H1 (cell line): ENCODE data around the gene SLC1A5. TPM values are rescaled to one million over a fixed set of nuclear protein-coding genes. Genes with fewer than 3 reads are reported as not detected.

Source experiments
- CTCF ChIA-PET: fragments of 300-600 bp; sonication (Branson Sonifier 250); formaldehyde crosslinking; loops from one replicate; lab custom pipeline; 2021; ENCODE audit not compliant: partially characterized antibody; lab: Charles Lee
- POLR2A ChIA-PET: fragments of 300-600 bp; sonication (Branson Sonifier 250); formaldehyde crosslinking; loops from one replicate; lab custom pipeline; 2021; ENCODE audit warnings: inconsistent platforms; ENCODE audit not compliant: partially characterized antibody; lab: Charles Lee
- DNase-seq, 2 experiments: peaks; one replicate each; pipeline versions ENCODE4 v3.0.0 to v3.0.0-alpha.2; 2010 to 2022; ENCODE audit warnings: low spot score in 2 of 2, low read depth in 1 of 2, mixed read lengths in 1 of 2
- FAIRE-seq: peaks from 2 replicates; lab custom pipeline; 2011; peaks lifted over from hg19 to GRCh38; lab: Jason Lieb, UNC
- H2AFZ ChIP-seq: 2 replicates; pipeline ENCODE4 v1.8.1; 2012; ENCODE audit warnings: low read length, inconsistent platforms
- H2AK5ac ChIP-seq: 2 replicates; pipeline ENCODE4 v1.6.1; 2013; ENCODE audit warnings: low read depth, low read length
- H2BK120ac ChIP-seq: replicated peaks from 2 replicates; pipeline ENCODE3; 2013; ENCODE audit warnings: low read depth, low read length, inconsistent platforms
- H2BK12ac ChIP-seq: 2 replicates; pipeline ENCODE4 v1.6.1; 2013; ENCODE audit warnings: low read depth, low read length
- H2BK15ac ChIP-seq: 2 replicates; pipeline ENCODE4 v1.6.1; 2013; ENCODE audit warnings: low read length
- H2BK20ac ChIP-seq: 2 replicates; pipeline ENCODE4 v1.6.1; 2013; ENCODE audit warnings: low read length
- H2BK5ac ChIP-seq: 2 replicates; pipeline ENCODE4 v1.6.1; 2013; ENCODE audit warnings: low read depth, low read length
- H3K14ac ChIP-seq: 2 replicates; pipeline ENCODE4 v1.6.1; 2013; ENCODE audit warnings: inconsistent platforms; ENCODE audit not compliant: insufficient read length
- H3K18ac ChIP-seq: 2 replicates; pipeline ENCODE4 v1.6.1; 2013; ENCODE audit warnings: low read length; ENCODE audit errors: extremely low read depth
- H3K23ac ChIP-seq: 2 replicates; pipeline ENCODE4 v1.6.1; 2013; ENCODE audit warnings: inconsistent platforms; ENCODE audit not compliant: insufficient read length
- H3K23me2 ChIP-seq: 2 replicates; pipeline ENCODE4 v1.6.1; 2013; ENCODE audit warnings: low read depth, low read length
- H3K27ac ChIP-seq: 2 replicates; pipeline ENCODE4 v1.6.1; 2011; ENCODE audit warnings: low read depth, low read length, inconsistent platforms
- H3K27me3 ChIP-seq, 4 experiments: replicated peaks in 1 of 4; 1 replicate in 1 of 4; 2 replicates in 3 of 4; pipeline versions ENCODE4 v1.6.1 to v1.8.1; 2011 to 2013; ENCODE audit warnings: low read length in 3 of 4, mild to moderate bottlenecking in 3 of 4, inconsistent platforms in 2 of 4, mixed read lengths in 2 of 4, moderate library complexity in 1 of 4; ENCODE audit not compliant: control insufficient read depth in 3 of 4, insufficient read depth in 3 of 4; ENCODE audit errors: extremely low read depth in 1 of 4
- H3K36me3 ChIP-seq, 4 experiments: 2 replicates each; pipeline versions ENCODE4 v1.6.1 to v1.8.1; 2011 to 2013; ENCODE audit warnings: mild to moderate bottlenecking in 4 of 4, low read length in 3 of 4, moderate library complexity in 2 of 4, control low read depth in 1 of 4, inconsistent platforms in 1 of 4; ENCODE audit not compliant: insufficient read depth in 4 of 4, control insufficient read depth in 2 of 4
- H3K4ac ChIP-seq: replicated peaks from 2 replicates; pipeline ENCODE3; 2013; ENCODE audit warnings: low read length, low read depth, mixed read lengths, inconsistent platforms; ENCODE audit not compliant: insufficient read length
- H3K4me1 ChIP-seq, 4 experiments: replicated peaks in 1 of 4; 1 replicate in 1 of 4; 2 replicates in 3 of 4; pipeline versions ENCODE4 v1.6.1 to v1.8.1; 2011 to 2013; ENCODE audit warnings: low read length in 3 of 4, inconsistent platforms in 2 of 4, mixed read lengths in 1 of 4; ENCODE audit not compliant: insufficient read depth in 4 of 4, control insufficient read depth in 3 of 4
- H3K4me2 ChIP-seq, 2 experiments: 2 replicates each; pipeline versions ENCODE4 v1.6.1 to v1.8.1; 2011 to 2013; ENCODE audit warnings: low read depth in 2 of 2, low read length in 2 of 2, control low read depth in 1 of 2, inconsistent platforms in 1 of 2, mild to moderate bottlenecking in 1 of 2; ENCODE audit not compliant: insufficient read depth in 1 of 2
- H3K4me3 ChIP-seq, 4 experiments: fragments of 200-600, 300-600 bp in 1 of 4; sonication (generic), shearing (Covaris generic), sonication (Bioruptor Twin) in 1 of 4; 2 replicates each; pipeline versions ENCODE4 v1.5.1 to v1.8.1; 2011 to 2016; ENCODE audit warnings: low read length in 4 of 4, low read depth in 3 of 4, control low read depth in 2 of 4, inconsistent platforms in 2 of 4, mild to moderate bottlenecking in 2 of 4, mixed read lengths in 1 of 4, moderate library complexity in 1 of 4; ENCODE audit not compliant: insufficient read depth in 2 of 4; ENCODE audit errors: extremely low read depth in 1 of 4
- H3K56ac ChIP-seq: replicated peaks from 2 replicates; pipeline ENCODE3; 2013; ENCODE audit warnings: low read depth, mild to moderate bottlenecking, mixed read lengths, low read length, inconsistent platforms; ENCODE audit not compliant: insufficient read length
- H3K79me1 ChIP-seq: 2 replicates; pipeline ENCODE4 v1.6.1; 2013; ENCODE audit warnings: low read depth, low read length, control low read depth
- H3K79me2 ChIP-seq, 2 experiments: 2 replicates each; pipeline versions ENCODE4 v1.6.1 to v1.8.1; 2012 to 2013; ENCODE audit warnings: low read length in 2 of 2, mild to moderate bottlenecking in 2 of 2, inconsistent platforms in 1 of 2; ENCODE audit not compliant: insufficient read depth in 2 of 2, control insufficient read depth in 1 of 2
- H3K9ac ChIP-seq, 4 experiments: replicated peaks in 1 of 4; 1 replicate in 1 of 4; 2 replicates in 3 of 4; pipeline versions ENCODE4 v1.6.1 to v1.8.1; 2011 to 2013; ENCODE audit warnings: low read depth in 3 of 4, low read length in 3 of 4, control low read depth in 2 of 4, mild to moderate bottlenecking in 2 of 4, moderate library complexity in 2 of 4, inconsistent platforms in 1 of 4; ENCODE audit errors: extremely low read depth in 1 of 4
- H3K9me3 ChIP-seq, 2 experiments: 2 replicates each; pipeline versions ENCODE4 v1.6.1 to v1.8.1; 2012 to 2013; ENCODE audit warnings: mild to moderate bottlenecking in 2 of 2, moderate library complexity in 2 of 2, control low read depth in 1 of 2, inconsistent platforms in 1 of 2, low read depth in 1 of 2, low read length in 1 of 2, mixed read lengths in 1 of 2; ENCODE audit not compliant: insufficient read depth in 2 of 2
- H4K20me1 ChIP-seq, 2 experiments: replicated peaks in 1 of 2; 2 replicates each; pipeline versions ENCODE3 to v1.8.1; 2011 to 2013; ENCODE audit warnings: inconsistent platforms in 2 of 2, low read length in 2 of 2, mild to moderate bottlenecking in 1 of 2; ENCODE audit not compliant: insufficient read depth in 2 of 2, control insufficient read depth in 1 of 2
- H4K5ac ChIP-seq: 2 replicates; pipeline ENCODE4 v1.6.1; 2013; ENCODE audit warnings: low read length, low read depth, mixed read lengths, inconsistent platforms; ENCODE audit not compliant: insufficient read length
- H4K8ac ChIP-seq: 2 replicates; pipeline ENCODE4 v1.8.0; 2013; ENCODE audit warnings: mild to moderate bottlenecking, moderate library complexity, low read length, inconsistent platforms; ENCODE audit not compliant: insufficient read depth; ENCODE audit errors: extremely low read depth
- H4K91ac ChIP-seq: replicated peaks from 2 replicates; pipeline ENCODE3; 2013; ENCODE audit warnings: low read length, mixed read lengths, inconsistent platforms; ENCODE audit not compliant: insufficient read length
- ASH2L ChIP-seq: fragments of 200-600, 300-600 bp; sonication (generic); IDR thresholded peaks from one replicate; pipeline ENCODE4 v1.7.1; 2017; ENCODE audit warnings: low read length
- KDM4A ChIP-seq: IDR thresholded peaks from one replicate; pipeline ENCODE4 v1.7.1; 2012; ENCODE audit warnings: low read depth, mild to moderate bottlenecking, moderate library complexity, low read length, inconsistent platforms; ENCODE audit not compliant: severe bottlenecking
- MAX ChIP-seq: IDR thresholded peaks from 2 replicates; pipeline ENCODE4 v1.6.1; 2012; ENCODE audit warnings: inconsistent platforms
- RAD21 ChIP-seq, 2 experiments: IDR thresholded peaks in 1 of 2; conservative IDR thresholded peaks in 1 of 2; 2 replicates each; pipeline ENCODE4 v1.6.1; 2011; ENCODE audit warnings: low read depth in 2 of 2, low read length in 2 of 2, improper control_type of control experiment in 1 of 2, inconsistent platforms in 1 of 2, mild to moderate bottlenecking in 1 of 2, moderate library complexity in 1 of 2
- RBBP5 ChIP-seq: IDR thresholded peaks from 2 replicates; pipeline ENCODE4 v1.7.1; 2012; ENCODE audit warnings: low read depth, mild to moderate bottlenecking, inconsistent platforms, low read length, moderate library complexity, borderline replicate concordance
- SIN3A ChIP-seq, 2 experiments: IDR thresholded peaks in 1 of 2; conservative IDR thresholded peaks in 1 of 2; 2 replicates each; pipeline ENCODE4 v1.6.1; 2011 to 2012; ENCODE audit warnings: low read length in 2 of 2, improper control_type of control experiment in 1 of 2, low read depth in 1 of 2, mild to moderate bottlenecking in 1 of 2
- WGBS, 2 experiments: shearing (Covaris generic) in 1 of 2; methylation state at CpG; one replicate each; pipeline versions ENCODE4 v1.1.6 to v1.1.7; 2013 to 2015; ENCODE audit warnings: low lambda C conversion rate in 2 of 2, mixed read lengths in 2 of 2, inconsistent platforms in 1 of 2, low coverage in 1 of 2, missing lambda C conversion rate in 1 of 2; ENCODE audit not compliant: insufficient replicate concordance in 2 of 2, insufficient coverage in 1 of 2, insufficient read length in 1 of 2; ENCODE audit errors: extremely low coverage in 1 of 2, missing lambda C conversion rate in 1 of 2; 5-methylcytosine and 5-hydroxymethylcytosine counted together
- polyA plus RNA-seq, 7 experiments: library from polyadenylated mRNA; depleted of rRNA in 3 of 7; stranded (reverse) in 5 of 7; unstranded in 2 of 7; fragments of >200 nt in 5 of 7; fragments of 200-250 nt in 2 of 7; gene quantifications; 1 replicate in 5 of 7; 2 replicates in 1 of 7; 4 replicates in 1 of 7; pipeline versions ENCODE4 v1.2.1 to v1.2.3, GENCODE V29; 2011 to 2013; ENCODE audit warnings: missing spikeins in 2 of 7, mixed read lengths in 2 of 7
- total RNA-seq: library from RNA; stranded (reverse); fragmentation: NEBNext Ultra II Directional; extraction: Animal tissue kit (Norgen Biotek cat#: 25700); gene quantifications from 2 replicates; pipeline ENCODE4 v1.2.1, GENCODE V29; 2021

The SLC1A5 gene
- total and polyA plus RNA-seq, 2 of the 8 experiments (the other 6 are each of a cell fraction or from before 2014, with no cell fraction given), result 291 to 351 TPM

- Histone ChIP-seq H3K23ac (no peak overlapping the region), H3K14ac (no peak overlapping the region), H2BK120ac (no peak overlapping the region), H3K79me2 (no peaks in the 10 kb centered on the region), H2AFZ (no peak overlapping the region), H3K56ac (no peak overlapping the region), H2BK15ac (no peak overlapping the region), H4K5ac (no peak overlapping the region), H3K9ac (no peak overlapping the region), H3K18ac (no peak overlapping the region), H4K8ac (no peak overlapping the region), H4K91ac (no peak overlapping the region), H3K27ac (no peak overlapping the region), H3K36me3 (no peaks in the 10 kb centered on the region), H3K4me3 (no peak overlapping the region), H3K4ac (no peak overlapping the region), H3K4me1 (0 out of 7 replicates have a peak, but pooled peaks cover 0 to 2% (median 0%) of the 10 kb centered on the region in 4 experiments), H3K23me2 (peaks cover 1% of the 10 kb centered on the region; the same call in 1 of the 2 replicates), H2AK5ac (no peak overlapping the region), H2BK5ac (no peak overlapping the region), H3K27me3 (no peaks in the 10 kb centered on the region), H2BK20ac (no peak overlapping the region), H3K4me2 (no peak overlapping the region), H2BK12ac (no peak overlapping the region), H3K9me3 (no peaks in the 10 kb centered on the region), H3K79me1 (no peaks in the 10 kb centered on the region), H4K20me1 (no peaks in the 10 kb centered on the region)
- ChIA-PET POLR2A (interaction anchor here (0.7 to 2.8 kb wide), 6 partner anchors 15 to 1599 kb away, joined by 3 to 12 read pairs (median 5); partner anchors contain the start of gene SLC1A5), CTCF (interaction anchor here (1.0 to 3.5 kb wide), 4 partner anchors 12 to 162 kb away, joined by 4 to 11 read pairs (median 5); no protein-coding TSS in a partner anchor)
- FAIRE-seq (no peak), DNase-seq (no peak)
- TF ChIP-seq MAX (no peak), RBBP5 (no peak), KDM4A (no peak), ASH2L (no peak), RAD21 (IDR thresholded peaks at IDR 0.05 in 1 of 2, conservative IDR thresholded peaks at IDR 0.05 in 1 of 2; ENCODE audit: low read depth in 2 of 2, low read length in 2 of 2) (no peak), SIN3A (conservative IDR thresholded peaks at IDR 0.05 in 1 of 2, IDR thresholded peaks at IDR 0.05 in 1 of 2; ENCODE audit: low read depth in 1 of 2, low read length in 2 of 2) (no peak)
- WGBS, 2 experiments, result 93% methylated on average over 5 of the region's 5 CpGs; no CpG with 5 or more reads in 1 of the 2 experiments
Measured at GRCh38 chr19:46828484-46828883, 40.1 kb upstream of the SLC1A5 start.
